Trophoblast cell (in vitro differentiated cells and primary cell): ENCODE results near the gene TP53BP2.

Experiments used
- DNase-seq, 2 donors: peaks; one replicate each; pipeline ENCODE4 v3.0.0-alpha.2; 2016
- H2AFZ ChIP-seq: 2 replicates; pipeline ENCODE4 v1.6.1; 2013; ENCODE audit warnings: low read length, moderate library complexity, mild to moderate bottlenecking; ENCODE audit not compliant: insufficient read depth, poor library complexity
- H2AK5ac ChIP-seq: 2 replicates; pipeline ENCODE4 v1.6.1; 2013; ENCODE audit warnings: mild to moderate bottlenecking, low read length
- H2BK120ac ChIP-seq: 2 replicates; pipeline ENCODE4 v1.6.1; 2013; ENCODE audit warnings: low read length, mild to moderate bottlenecking, moderate library complexity; ENCODE audit not compliant: insufficient read depth, poor library complexity
- H2BK12ac ChIP-seq: 2 replicates; pipeline ENCODE4 v1.6.1; 2013; ENCODE audit warnings: mild to moderate bottlenecking, low read length, moderate library complexity
- H2BK5ac ChIP-seq: 2 replicates; pipeline ENCODE4 v1.6.1; 2013; ENCODE audit warnings: low read length, low read depth, moderate library complexity, mild to moderate bottlenecking; ENCODE audit not compliant: poor library complexity
- H3K14ac ChIP-seq: 2 replicates; pipeline ENCODE4 v1.6.1; 2013; ENCODE audit warnings: mild to moderate bottlenecking, low read length
- H3K18ac ChIP-seq: 2 replicates; pipeline ENCODE4 v1.6.1; 2013; ENCODE audit warnings: mild to moderate bottlenecking, low read length
- H3K23ac ChIP-seq: 2 replicates; pipeline ENCODE4 v1.6.1; 2013; ENCODE audit warnings: low read length
- H3K27ac ChIP-seq: 2 replicates; pipeline ENCODE4 v1.5.1; 2013; ENCODE audit warnings: low read depth, mild to moderate bottlenecking, inconsistent platforms, low read length, moderate library complexity
- H3K27me3 ChIP-seq: 2 replicates; pipeline ENCODE4 v1.6.1; 2013; ENCODE audit warnings: inconsistent platforms, mild to moderate bottlenecking, low read length, moderate library complexity; ENCODE audit not compliant: insufficient read depth
- H3K36me3 ChIP-seq, 2 experiments: 1 replicate in 1 of 2; 2 replicates in 1 of 2; pipeline ENCODE4 v1.6.1; 2013; ENCODE audit warnings: low read length in 2 of 2, mild to moderate bottlenecking in 2 of 2, moderate library complexity in 1 of 2; ENCODE audit not compliant: insufficient read depth in 2 of 2, control insufficient read depth in 1 of 2
- H3K4ac ChIP-seq: 2 replicates; pipeline ENCODE4 v1.6.1; 2013; ENCODE audit warnings: low read depth, mild to moderate bottlenecking, low read length, moderate library complexity
- H3K4me1 ChIP-seq, 2 experiments: 1 replicate in 1 of 2; 2 replicates in 1 of 2; pipeline ENCODE4 v1.6.1; 2013; ENCODE audit warnings: low read length in 2 of 2, mild to moderate bottlenecking in 2 of 2, moderate library complexity in 1 of 2; ENCODE audit not compliant: insufficient read depth in 2 of 2, control insufficient read depth in 1 of 2
- H3K4me2 ChIP-seq: 2 replicates; pipeline ENCODE4 v1.6.1; 2013; ENCODE audit warnings: inconsistent platforms, mild to moderate bottlenecking, low read length, moderate library complexity
- H3K4me3 ChIP-seq: 2 replicates; pipeline ENCODE4 v1.5.1; 2013; ENCODE audit warnings: mild to moderate bottlenecking, low read depth, low read length, inconsistent platforms
- H3K79me1 ChIP-seq: one replicate; pipeline ENCODE4 v1.6.1; 2013; ENCODE audit warnings: low read length
- H3K79me2 ChIP-seq: 2 replicates; pipeline ENCODE4 v1.6.1; 2013; ENCODE audit warnings: low read length, mild to moderate bottlenecking; ENCODE audit not compliant: control insufficient read depth, insufficient read depth, poor library complexity
- H3K9ac ChIP-seq: 2 replicates; pipeline ENCODE4 v1.6.1; 2013; ENCODE audit warnings: mild to moderate bottlenecking, low read length
- H3K9me3 ChIP-seq: 2 replicates; pipeline ENCODE4 v1.6.1; 2013; ENCODE audit warnings: low read depth, mild to moderate bottlenecking, control low read depth, inconsistent platforms, low read length; ENCODE audit not compliant: insufficient read depth
- H4K12ac ChIP-seq: 2 replicates; pipeline ENCODE4 v1.6.1; 2013; ENCODE audit warnings: low read depth, mild to moderate bottlenecking, low read length, moderate library complexity
- H4K8ac ChIP-seq: 2 replicates; pipeline ENCODE4 v1.6.1; 2013; ENCODE audit warnings: low read depth, mild to moderate bottlenecking, low read length, moderate library complexity
- H4K91ac ChIP-seq: one replicate; pipeline ENCODE4 v1.6.1; 2013; ENCODE audit warnings: low read depth, mild to moderate bottlenecking, low read length, moderate library complexity
- WGBS: extraction: QIAGEN DNeasy Blood & Tissue Kit; methylation state at CpG from one replicate; pipeline ENCODE4 v1.1.7; 2013; ENCODE audit warnings: missing lambda C conversion rate; ENCODE audit not compliant: insufficient read length, insufficient coverage; ENCODE audit errors: extremely low coverage; 5-methylcytosine and 5-hydroxymethylcytosine counted together

TP53BP2 gene

DNA sequence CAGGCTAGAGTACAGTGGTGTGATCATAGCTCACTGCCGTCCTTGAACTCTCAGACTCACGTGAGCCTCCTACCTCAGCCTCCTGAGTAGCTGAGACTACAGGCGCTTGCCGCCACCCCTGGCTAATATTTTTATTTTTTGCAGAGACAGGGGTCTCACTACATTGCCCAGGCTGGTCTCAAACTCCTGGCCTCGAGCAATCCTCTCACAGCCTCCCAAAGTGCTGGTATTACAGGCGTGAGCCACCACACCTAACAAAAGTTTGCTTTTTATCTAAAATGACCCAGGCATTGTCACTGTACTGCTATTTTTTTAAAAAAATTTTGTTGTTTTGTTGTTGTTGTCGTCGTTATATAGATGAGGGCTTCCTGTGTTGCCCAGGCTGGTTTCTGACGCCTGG lies 87.0 kb downstream of the TP53BP2 start:
- no peak overlapping the region for H2BK5ac ChIP-seq
- peaks cover 80 to 95% of the 10 kb centered on the region in 2 experiments for H3K36me3 ChIP-seq
- no peak overlapping the region for H3K9ac ChIP-seq
- no peak overlapping the region for H4K8ac ChIP-seq
- H3K4me1 ChIP-seq, result no peaks in the 10 kb centered on the region
- no peaks in the 10 kb centered on the region for H3K79me2 ChIP-seq
- no peaks in the 10 kb centered on the region for H3K9me3 ChIP-seq
- no peaks in the 10 kb centered on the region for H3K79me1 ChIP-seq
- WGBS, result no CpG with 5 or more reads among the region's 9 CpGs
- no peak overlapping the region for H3K4me2 ChIP-seq
- no peak overlapping the region for H3K14ac ChIP-seq
- DNase-seq, result no peak
- no peak overlapping the region for H4K91ac ChIP-seq
- no peak overlapping the region for H2AK5ac ChIP-seq
- H3K23ac ChIP-seq, result no peak overlapping the region
- no peak overlapping the region for H2AFZ ChIP-seq
- H2BK12ac ChIP-seq, result no peak overlapping the region
- no peak overlapping the region for H3K4me3 ChIP-seq
- H3K4ac ChIP-seq, result no peak overlapping the region
- no peaks in the 10 kb centered on the region for H3K27me3 ChIP-seq
- H4K12ac ChIP-seq, result no peak overlapping the region
- no peak overlapping the region for H3K27ac ChIP-seq
- no peak overlapping the region for H2BK120ac ChIP-seq
- no peak overlapping the region for H3K18ac ChIP-seq

DNA sequence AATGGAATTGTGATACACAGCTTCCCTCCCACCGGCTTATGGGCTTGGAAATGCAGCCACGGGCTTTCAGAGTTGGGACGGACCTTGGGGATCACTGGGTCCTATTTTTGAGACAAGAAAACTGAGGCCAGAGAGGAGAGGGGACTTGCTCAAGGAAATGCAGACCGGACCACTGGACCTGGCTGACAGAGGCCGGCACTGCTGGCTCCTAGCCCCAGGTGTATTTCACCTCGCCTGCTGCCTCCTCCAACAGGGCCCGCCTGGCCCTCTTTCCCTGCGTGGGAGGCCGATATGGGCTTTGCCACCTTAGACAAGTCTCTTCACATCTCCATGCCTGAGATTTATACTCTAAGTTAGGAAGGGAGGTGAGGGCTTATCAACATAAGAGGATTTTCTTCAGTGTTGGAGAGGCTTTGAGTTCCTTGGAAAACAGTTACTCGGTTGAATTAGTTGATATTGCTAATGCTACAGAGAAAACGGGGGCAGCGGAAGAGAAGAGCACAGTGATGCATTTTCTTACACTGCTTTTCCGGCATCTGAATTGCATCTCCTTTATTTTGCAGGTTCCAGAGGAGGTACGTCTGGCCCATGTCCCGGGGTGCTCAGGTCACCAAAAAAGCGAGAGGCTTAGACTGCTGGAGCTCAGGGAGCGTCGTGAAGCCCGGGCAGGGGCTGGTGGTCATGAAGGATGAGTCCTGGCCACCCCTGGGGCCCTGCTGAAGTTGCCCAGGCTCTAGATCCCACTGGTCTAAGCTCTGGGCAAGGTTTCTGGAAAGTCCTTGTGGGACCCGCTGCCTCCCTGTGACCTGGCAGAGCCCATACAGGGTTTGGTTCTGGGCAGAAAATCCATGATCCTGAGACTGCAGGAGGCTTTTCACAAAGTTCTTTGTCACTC lies 88.7 kb downstream of the TP53BP2 start:
- H3K9ac ChIP-seq, result no peak overlapping the region
- no peaks in the 10 kb centered on the region for H3K79me1 ChIP-seq
- H3K79me2 ChIP-seq, result no peaks in the 10 kb centered on the region
- no peak overlapping the region for H3K23ac ChIP-seq
- H4K8ac ChIP-seq, result no peak overlapping the region
- no peak overlapping the region for H4K12ac ChIP-seq
- H2BK12ac ChIP-seq, result no peak overlapping the region
- no peak overlapping the region for H2BK5ac ChIP-seq
- H3K4me1 ChIP-seq, result no peaks in the 10 kb centered on the region
- H3K4ac ChIP-seq, result no peak overlapping the region
- H3K27ac ChIP-seq, result no peak overlapping the region
- no peak overlapping the region for H3K4me3 ChIP-seq
- no peak overlapping the region for H3K18ac ChIP-seq
- H4K91ac ChIP-seq, result no peak overlapping the region
- H3K36me3 ChIP-seq, result peaks cover 83 to 94% of the 10 kb centered on the region in 2 experiments
- no peak overlapping the region for H2AK5ac ChIP-seq
- no peaks in the 10 kb centered on the region for H3K9me3 ChIP-seq
- H2BK120ac ChIP-seq, result no peak overlapping the region
- no peak overlapping the region for H2AFZ ChIP-seq
- H3K14ac ChIP-seq, result no peak overlapping the region
- DNase-seq, result no peak
- H3K4me2 ChIP-seq, result no peak overlapping the region
- no peaks in the 10 kb centered on the region for H3K27me3 ChIP-seq
- no CpG with 5 or more reads among the region's 20 CpGs for WGBS

DNA sequence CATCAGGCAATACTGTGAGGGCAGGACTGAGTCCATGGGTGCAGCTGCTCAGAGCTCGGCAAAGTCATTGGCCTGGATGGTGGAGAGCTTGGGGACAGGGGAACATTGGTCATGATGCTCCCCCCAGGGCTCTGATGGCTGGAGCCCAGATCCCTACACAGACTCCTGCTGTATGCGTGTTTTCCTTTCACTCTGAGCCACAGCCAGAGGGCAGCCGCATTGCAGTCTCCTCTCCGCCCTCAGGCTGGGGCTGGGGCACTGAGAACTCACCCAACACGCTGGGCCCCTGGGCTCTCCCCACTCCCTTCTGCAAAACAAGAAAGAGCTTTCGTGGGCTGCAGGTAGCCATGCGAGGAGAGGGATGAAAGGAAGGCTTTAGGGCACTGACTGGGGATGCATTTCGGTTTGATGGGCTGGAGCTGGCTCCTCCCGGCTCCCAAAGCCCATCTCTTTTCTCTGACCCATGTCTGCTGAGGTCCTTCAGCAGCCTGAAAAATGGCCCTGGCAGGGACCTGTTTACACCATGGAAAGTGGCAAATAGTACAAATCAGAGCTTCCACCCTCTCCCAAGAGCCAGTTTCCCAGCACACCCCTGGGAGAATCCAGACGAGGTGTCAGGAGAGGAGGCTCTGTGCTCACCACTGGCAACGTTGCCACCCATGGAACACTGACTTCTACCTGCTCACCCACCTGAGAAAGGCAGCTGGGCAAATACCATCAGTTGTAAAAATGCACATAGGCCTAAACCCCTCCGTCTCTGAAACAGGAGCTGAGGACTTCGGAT lies 89.6 kb downstream of the TP53BP2 start:
- H2BK12ac ChIP-seq, result no peak overlapping the region
- H3K18ac ChIP-seq, result no peak overlapping the region
- peaks cover 86 to 97% of the 10 kb centered on the region in 2 experiments for H3K36me3 ChIP-seq
- no peak overlapping the region for H4K12ac ChIP-seq
- H2BK5ac ChIP-seq, result no peak overlapping the region
- no peak overlapping the region for H3K4me3 ChIP-seq
- no peak overlapping the region for H4K8ac ChIP-seq
- WGBS, result no CpG with 5 or more reads among the region's 13 CpGs
- no peak for DNase-seq
- no peaks in the 10 kb centered on the region for H3K79me1 ChIP-seq
- H3K27ac ChIP-seq, result no peak overlapping the region
- no peaks in the 10 kb centered on the region for H3K4me1 ChIP-seq
- H4K91ac ChIP-seq, result no peak overlapping the region
- H3K9ac ChIP-seq, result no peak overlapping the region
- no peaks in the 10 kb centered on the region for H3K9me3 ChIP-seq
- no peak overlapping the region for H2BK120ac ChIP-seq
- no peak overlapping the region for H2AFZ ChIP-seq
- no peak overlapping the region for H3K4me2 ChIP-seq
- H3K27me3 ChIP-seq, result no peaks in the 10 kb centered on the region
- H3K79me2 ChIP-seq, result no peaks in the 10 kb centered on the region
- H3K4ac ChIP-seq, result no peak overlapping the region
- no peak overlapping the region for H3K23ac ChIP-seq
- no peak overlapping the region for H3K14ac ChIP-seq
- H2AK5ac ChIP-seq, result no peak overlapping the region

DNA sequence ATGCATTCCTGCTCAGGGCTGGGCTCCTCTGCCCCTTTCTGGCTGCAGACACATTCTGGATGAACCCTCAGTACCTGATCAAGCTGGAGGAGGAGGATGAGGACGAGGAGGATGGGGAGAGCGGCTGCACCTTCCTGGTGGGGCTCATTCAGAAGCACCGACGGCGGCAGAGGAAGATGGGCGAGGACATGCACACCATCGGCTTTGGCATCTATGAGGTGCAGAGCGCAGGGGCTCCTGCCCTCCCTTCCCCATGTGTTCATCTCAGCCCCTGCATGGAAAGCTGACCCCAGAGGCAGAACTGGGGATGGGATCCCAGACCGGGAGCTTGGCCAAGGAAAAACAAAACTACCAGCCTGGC lies 90.3 kb downstream of the TP53BP2 start:
- Histone ChIP-seq H2AFZ (no peak overlapping the region), H3K4ac (no peak overlapping the region), H3K79me2 (no peaks in the 10 kb centered on the region), H3K36me3 (peaks cover 88 to 97% of the 10 kb centered on the region in 2 experiments), H3K27ac (no peak overlapping the region), H3K4me2 (no peak overlapping the region), H2BK120ac (no peak overlapping the region), H2AK5ac (no peak overlapping the region), H4K8ac (no peak overlapping the region), H3K4me3 (no peak overlapping the region), H2BK5ac (no peak overlapping the region), H2BK12ac (no peak overlapping the region), H3K79me1 (no peaks in the 10 kb centered on the region), H3K9me3 (no peaks in the 10 kb centered on the region), H3K4me1 (no peaks in the 10 kb centered on the region), H3K18ac (no peak overlapping the region), H3K9ac (no peak overlapping the region), H3K14ac (no peak overlapping the region), H3K23ac (no peak overlapping the region), H4K12ac (no peak overlapping the region), H3K27me3 (no peaks in the 10 kb centered on the region), H4K91ac (no peak overlapping the region)
- DNase-seq, result no peak
- WGBS, result no CpG with 5 or more reads among the region's 9 CpGs
